Adrenal gland (tissue), 12 donors: ENCODE results near the gene HIVEP3. TPM values are rescaled to one million over a fixed set of nuclear protein-coding genes. Genes with fewer than 3 reads are reported as not detected.

Experiments used
- DNase-seq, 7 donors: peaks; one replicate each; pipeline ENCODE4 v3.0.0-alpha.2; 2019 to 2020
- H3K27ac ChIP-seq, 5 donors: fragments of 200-600 bp; sonication (generic) in 4 of 5; 1 replicate in 3 of 5; 2 replicates in 2 of 5; pipeline versions ENCODE4 v1.5.1 to v1.8.0; 2016 to 2020; ENCODE audit warnings: mild to moderate bottlenecking in 1 of 5
- H3K27me3 ChIP-seq: fragments of 200-600 bp; 2 replicates; pipeline ENCODE4 v1.8.0; 2021
- H3K36me3 ChIP-seq, 2 donors: fragments of 200-600 bp; replicated peaks in 1 of 2; 1 replicate in 1 of 2; 2 replicates in 1 of 2; pipeline versions ENCODE4 v1.5.1 to v1.8.0; 2018 to 2022
- H3K4me1 ChIP-seq, 2 donors: fragments of 200-600 bp; replicated peaks in 1 of 2; 1 replicate in 1 of 2; 2 replicates in 1 of 2; pipeline versions ENCODE4 v1.5.1 to v1.8.0; 2018 to 2021
- H3K4me3 ChIP-seq, 4 donors: fragments of 200-600 bp; sonication (generic) in 3 of 4; one replicate each; pipeline ENCODE4 v1.5.1; 2016 to 2018
- H3K9me3 ChIP-seq, 3 donors: fragments of 200-600 bp; sonication (generic) in 1 of 3; replicated peaks in 1 of 3; 1 replicate in 2 of 3; 2 replicates in 1 of 3; pipeline versions ENCODE4 v1.5.1 to v1.8.0; 2016 to 2021
- POLR2A ChIP-seq, 2 donors: fragments of 450-650 bp; IDR thresholded peaks; one replicate each; pipeline ENCODE4 v1.6.1; 2017; ENCODE audit warnings: antibody characterized with exemption in 2 of 2, mild to moderate bottlenecking in 2 of 2, moderate library complexity in 1 of 2
- WGBS, 4 donors: extraction: QIAGEN DNeasy Blood & Tissue Kit in 2 of 4; methylation state at CpG; one replicate each; pipeline versions ENCODE4 v1.1.5 to v1.1.7; 2013 to 2017; 5-methylcytosine and 5-hydroxymethylcytosine counted together
- intact Hi-C, 2 donors: fragments of 100-400 bp; cut with DNase I; formaldehyde crosslinking; loops; one replicate each; pipeline versions ENCODE4 v1.14.1 to v1.15.0; 2022 to 2023
- polyA plus RNA-seq, 3 donors: library from polyadenylated mRNA; stranded (reverse); fragments of 200-250 nt in 2 of 3; fragments of 350-450 nt in 1 of 3; fragmentation: Illumina TruSeq in 1 of 3; extraction: RNeasy Lipid Tissue Mini Kit (QIAGEN cat#74804) in 1 of 3; gene quantifications; one replicate each; pipeline ENCODE4 v1.2.3, GENCODE V29; 2013 to 2014
- total RNA-seq, 9 donors: library from RNA; depleted of rRNA in 4 of 9; stranded (reverse); fragments of >200 nt in 4 of 9; fragments of 120-200 nt in 1 of 9; fragmentation: NEBNext Ultra II Directional in 1 of 9; extraction: Animal tissue kit (Norgen Biotek cat#: 25700) in 1 of 9; gene quantifications; one replicate each; pipeline versions ENCODE4 v1.1.0 to v1.2.4, GENCODE V29; 2013 to 2023
- TF ChIP-seq, protein P1 (sequence below), 6 experiments: fragments of 450-650 bp in 4 of 6; fragments of 200-600 bp in 2 of 6; sonication (generic) in 1 of 6; IDR thresholded peaks; 1 replicate in 5 of 6; 2 replicates in 1 of 6; pipeline versions ENCODE4 v1.5.1 to v1.8.0; 2016 to 2021; ENCODE audit warnings: antibody characterized with exemption in 6 of 6, mild to moderate bottlenecking in 2 of 6, moderate library complexity in 1 of 6
- donor health status: healthy with polysubstance abuse.
- donor health status: Bipolar disorder and iron deficiency.
- donor health status: DM: yes; HTN: yes; CAD: no.
- donor health status: DM: no; HTN: no; CAD: no.
- donor health status: DM: no; HTN: no; CAD: no.
- donor health status: DM: yes; HTN: yes; CAD: no.

Gene HIVEP3
- total and polyA plus RNA-seq, 12 donors: 3.2 to 7.7 (median 7.0) TPM

DNA sequence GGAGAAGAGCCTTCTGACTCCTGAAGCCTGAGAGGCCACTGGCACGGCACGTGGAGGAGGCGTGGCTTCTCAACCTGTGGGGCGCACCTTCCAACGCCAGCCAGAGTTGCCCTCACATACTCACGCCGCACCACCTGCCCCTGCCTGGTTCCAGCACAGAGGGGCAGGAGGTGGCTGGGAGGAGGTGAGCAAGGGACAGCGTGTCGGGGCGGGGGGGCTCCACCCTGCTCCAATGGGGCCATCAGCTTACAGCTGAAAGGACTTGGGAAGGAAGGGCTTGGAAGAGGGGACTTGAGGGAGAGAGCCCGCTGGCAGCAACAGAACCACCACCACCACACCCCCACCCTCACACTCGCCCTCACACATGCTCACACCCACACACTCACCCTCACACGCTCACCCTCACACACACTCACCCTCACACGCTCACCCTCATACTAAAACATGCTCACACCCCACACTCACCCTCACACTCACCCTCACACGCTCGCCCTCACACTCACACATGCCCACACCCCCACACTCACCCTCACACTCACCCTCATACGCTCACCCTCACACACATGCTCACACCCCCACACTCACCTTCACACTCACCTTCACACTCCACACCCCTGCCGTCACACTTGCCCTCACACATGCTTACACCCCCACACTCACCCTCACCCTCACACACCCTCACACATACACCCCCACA is 392.7 kb downstream of the HIVEP3 start:
- intact Hi-C loops: no loop called here
- Histone ChIP-seq H3K9me3 (no peaks in the 10 kb centered on the region), H3K4me1 (no peaks in the 10 kb centered on the region), H3K27me3 (no peaks in the 10 kb centered on the region), H3K36me3 (no peaks in the 10 kb centered on the region), H3K4me3 (no peak overlapping the region), H3K27ac (no peak overlapping the region)
- DNase-seq: no peak
- WGBS, 4 donors: 84 to 89% (median 85%) methylated on average over 18 of the region's 18 CpGs
- no peak for TF ChIP-seq POLR2A (IDR thresholded peaks at IDR 0.05)
- TF ChIP-seq, protein P1, sequence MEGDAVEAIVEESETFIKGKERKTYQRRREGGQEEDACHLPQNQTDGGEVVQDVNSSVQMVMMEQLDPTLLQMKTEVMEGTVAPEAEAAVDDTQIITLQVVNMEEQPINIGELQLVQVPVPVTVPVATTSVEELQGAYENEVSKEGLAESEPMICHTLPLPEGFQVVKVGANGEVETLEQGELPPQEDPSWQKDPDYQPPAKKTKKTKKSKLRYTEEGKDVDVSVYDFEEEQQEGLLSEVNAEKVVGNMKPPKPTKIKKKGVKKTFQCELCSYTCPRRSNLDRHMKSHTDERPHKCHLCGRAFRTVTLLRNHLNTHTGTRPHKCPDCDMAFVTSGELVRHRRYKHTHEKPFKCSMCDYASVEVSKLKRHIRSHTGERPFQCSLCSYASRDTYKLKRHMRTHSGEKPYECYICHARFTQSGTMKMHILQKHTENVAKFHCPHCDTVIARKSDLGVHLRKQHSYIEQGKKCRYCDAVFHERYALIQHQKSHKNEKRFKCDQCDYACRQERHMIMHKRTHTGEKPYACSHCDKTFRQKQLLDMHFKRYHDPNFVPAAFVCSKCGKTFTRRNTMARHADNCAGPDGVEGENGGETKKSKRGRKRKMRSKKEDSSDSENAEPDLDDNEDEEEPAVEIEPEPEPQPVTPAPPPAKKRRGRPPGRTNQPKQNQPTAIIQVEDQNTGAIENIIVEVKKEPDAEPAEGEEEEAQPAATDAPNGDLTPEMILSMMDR (IDR thresholded peaks at IDR 0.05): no peak

DNA sequence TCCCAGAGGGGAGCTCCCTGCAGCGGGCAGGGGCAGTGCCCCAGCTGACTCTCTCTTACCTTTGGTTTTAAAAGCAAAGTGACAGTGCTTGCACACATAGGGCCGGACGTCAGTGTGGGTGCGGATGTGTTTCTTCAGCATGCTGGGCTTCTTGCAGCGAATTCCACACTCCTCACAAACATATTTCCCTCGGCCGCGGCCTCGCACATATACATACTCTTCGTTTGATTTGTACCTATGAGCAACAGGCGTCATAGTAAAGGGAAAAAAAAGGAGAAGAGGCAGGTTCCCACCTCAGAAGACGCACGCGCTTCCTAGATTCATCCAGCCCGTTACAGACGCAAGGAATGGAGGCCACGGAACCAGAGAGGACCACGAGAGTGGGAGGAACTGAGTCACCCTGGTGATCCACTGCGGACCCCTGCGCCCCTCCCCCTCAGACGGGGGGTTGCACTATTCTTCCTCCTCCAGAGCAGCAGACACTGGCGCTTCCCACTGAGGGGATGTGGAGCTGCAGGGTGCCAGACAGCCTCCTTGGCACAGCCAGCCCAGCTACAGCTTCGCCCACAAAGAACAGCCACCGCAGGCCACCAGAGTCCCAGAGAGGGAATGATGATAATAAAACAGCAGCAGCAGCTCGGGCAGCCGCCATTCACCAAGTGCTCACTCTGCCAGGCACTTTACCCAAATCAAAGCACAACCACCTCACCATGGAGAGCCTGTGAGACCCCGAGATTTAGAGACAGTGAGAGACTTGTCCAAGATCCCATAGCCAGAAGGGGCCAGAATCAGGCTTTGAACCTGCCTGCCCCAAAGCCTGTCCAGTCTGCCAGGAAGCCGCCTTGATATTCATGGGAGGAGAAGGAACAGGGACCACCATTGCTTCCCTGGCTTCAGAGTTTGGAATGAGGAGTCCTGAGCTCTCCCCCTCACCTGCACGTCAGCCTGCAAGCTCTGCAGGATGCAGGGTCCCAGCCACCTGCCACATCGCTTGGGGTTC is 393.7 kb downstream of the HIVEP3 start:
- 90 to 92% (median 91%) methylated on average over 23 to 30 of the region's 30 CpGs for WGBS, 4 donors
- no peak overlapping the region for H3K27ac ChIP-seq

DNA sequence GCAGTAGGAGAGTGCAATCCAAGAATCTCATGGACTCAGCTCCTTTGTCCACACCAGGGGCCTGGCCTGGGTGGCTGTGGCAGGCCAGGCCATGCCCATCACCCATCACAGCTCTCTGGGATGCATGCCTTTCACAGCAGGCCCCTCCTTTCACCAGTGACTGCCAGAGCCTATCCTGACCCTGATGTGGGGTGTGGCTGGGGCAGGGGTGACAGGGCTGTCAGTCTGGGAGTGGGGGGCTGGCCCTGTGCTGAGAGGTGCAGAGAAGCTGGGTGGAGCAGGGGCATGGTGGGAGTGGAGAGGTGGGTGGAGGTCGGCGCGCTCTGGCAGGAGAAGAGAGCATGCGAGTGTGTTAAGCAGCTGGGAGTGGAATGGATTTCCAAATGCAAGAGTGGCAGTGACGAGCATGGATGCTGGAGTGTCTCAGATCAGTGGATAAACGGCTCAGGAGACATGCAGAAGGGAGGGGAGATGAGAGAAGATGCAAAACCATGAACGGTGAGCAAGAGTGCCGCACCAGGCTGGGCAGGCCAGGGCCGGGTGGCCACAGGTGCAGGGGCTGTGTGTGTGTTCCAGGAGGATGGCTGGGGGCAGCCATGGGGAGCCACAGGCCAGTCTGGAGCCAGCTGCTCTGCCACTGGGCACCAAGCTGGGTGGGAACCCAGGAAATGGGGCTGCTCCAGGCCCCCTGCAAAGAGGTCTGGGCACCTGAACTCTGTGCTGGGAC is 394.6 kb downstream of the HIVEP3 start:
- Histone ChIP-seq H3K9me3 (no peaks in the 10 kb centered on the region), H3K36me3 (no peaks in the 10 kb centered on the region), H3K27me3 (no peaks in the 10 kb centered on the region), H3K27ac (no peak overlapping the region), H3K4me3 (no peak overlapping the region), H3K4me1 (no peaks in the 10 kb centered on the region)
- no peak for DNase-seq
- intact Hi-C loops: no loop called here
- WGBS, 4 donors: 89 to 92% (median 90%) methylated on average over 9 of the region's 9 CpGs
- no peak for TF ChIP-seq POLR2A (IDR thresholded peaks at IDR 0.05)
- TF ChIP-seq, protein P1 (IDR thresholded peaks at IDR 0.05): no peak

More for the DNA sequence above, 393.7 kb downstream of the HIVEP3 start:
- Histone ChIP-seq H3K36me3 (no peaks in the 10 kb centered on the region), H3K4me3 (no peak overlapping the region), H3K4me1 (no peaks in the 10 kb centered on the region), H3K27me3 (no peaks in the 10 kb centered on the region), H3K9me3 (no peaks in the 10 kb centered on the region)
- no peak for DNase-seq
- TF ChIP-seq POLR2A (IDR thresholded peaks at IDR 0.05): no peak
- TF ChIP-seq, protein P1 (IDR thresholded peaks at IDR 0.05): no peak
- intact Hi-C loops: no loop called here

DNA sequence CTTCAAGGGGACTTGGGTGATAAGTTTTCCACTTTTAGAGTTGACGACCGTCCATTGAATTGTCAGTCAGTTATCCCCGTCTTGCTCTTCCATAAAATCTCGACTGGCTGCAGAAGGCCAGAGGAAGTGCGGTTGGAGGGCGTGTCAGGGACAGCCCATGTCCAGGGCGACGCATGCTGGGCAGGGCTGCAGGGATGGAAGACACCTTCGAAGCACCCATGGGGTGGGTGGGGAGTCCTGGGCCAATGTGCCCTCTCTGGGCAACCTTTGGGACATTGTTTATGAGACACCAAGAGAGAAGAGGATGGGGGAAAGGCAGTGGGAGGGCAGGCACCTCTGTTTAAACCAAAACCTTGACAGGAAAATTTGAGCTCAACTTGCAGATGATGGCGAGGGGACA is 395.7 kb downstream of the HIVEP3 start:
- intact Hi-C loops: no loop called here
- H3K9me3 ChIP-seq: no peaks in the 10 kb centered on the region
- no peaks in the 10 kb centered on the region for H3K27me3 ChIP-seq
- H3K36me3 ChIP-seq: no peaks in the 10 kb centered on the region
- H3K4me3 ChIP-seq: no peak overlapping the region
- H3K4me1 ChIP-seq: no peaks in the 10 kb centered on the region
- TF ChIP-seq POLR2A (IDR thresholded peaks at IDR 0.05): no peak
- TF ChIP-seq, protein P1 (IDR thresholded peaks at IDR 0.05): no peak
- DNase-seq: no peak
- no peak overlapping the region for H3K27ac ChIP-seq
- 82 to 95% (median 86%) methylated on average over 9 to 10 of the region's 10 CpGs for WGBS, 4 donors
